Measurements from ENCODE around the gene TTC7B. TPM values are rescaled to one million over a fixed set of nuclear protein-coding genes. Genes with fewer than 3 reads are reported as not detected.

TTC7B gene
- total and polyA plus RNA-seq, 9 of the 15 experiments (the other 6 are each of a cell fraction or from before 2014, with no cell fraction given) = 2.2 to 77.2 (median 36.7) TPM

- Histone ChIP-seq H3K4me3 (no peak overlapping the region), H3K4me2 (ENCODE audit: insufficient read depth, low read length) (no peak overlapping the region), H3K36me3 (ENCODE audit: control insufficient read depth, insufficient read depth, low read length) (peaks cover 19% of the 10 kb centered on the region; the same call in 2 of the 3 replicates), H3K79me2 (ENCODE audit: control insufficient read depth, insufficient read depth, low read length) (no peaks in the 10 kb centered on the region), H3K9me1 (ENCODE audit: control insufficient read depth, insufficient read depth, low read length) (no peaks in the 10 kb centered on the region), H4K20me1 (replicated peaks; ENCODE audit: control insufficient read depth, insufficient read depth, low read length) (0 out of 2 replicates have a peak, but pooled peaks cover 11% of the 10 kb centered on the region), H3K27me3 (ENCODE audit: control insufficient read depth in 2 of 2, insufficient read depth in 2 of 2, low read length in 2 of 2) (no peaks in the 10 kb centered on the region), H3K9me3 (replicated peaks; ENCODE audit: control insufficient read depth, insufficient read depth, low read depth, low read length) (no peaks in the 10 kb centered on the region), H2AFZ (ENCODE audit: low read depth, low read length) (no peak overlapping the region), H3K27ac (ENCODE audit: extremely low read depth, low read depth, low read length) (no peak overlapping the region), H3K4me1 (replicated peaks in 1 of 2; ENCODE audit: control insufficient read depth in 2 of 2, insufficient read depth in 2 of 2, low read length in 2 of 2) (peaks cover 15 to 16% of the 10 kb centered on the region in 2 experiments; a peak in 4 of 5 replicates), H3K9ac (ENCODE audit: insufficient read depth in 1 of 2, low read depth in 2 of 2, low read length in 2 of 2) (no peak overlapping the region)
- POLR2A ChIA-PET = interaction anchor here (0.9 kb wide), 1 partner anchor 9 kb away, joined by 3 read pairs; no protein-coding TSS in a partner anchor
- no peak for DNase-seq (ENCODE audit: extremely low read depth in 1 of 4, low spot score in 3 of 4)
- no TSS peak for BruUV-seq (replicated peaks)
- in situ Hi-C loops (cut with MboI) = no loop called here
- no peak for FAIRE-seq
- no peak for TF ChIP-seq CTCF (IDR thresholded peaks at IDR 0.05 in 2 of 3, conservative IDR thresholded peaks at IDR 0.05 in 1 of 3; ENCODE audit: insufficient read depth in 2 of 3, low read depth in 1 of 3, low read length in 3 of 3)
- no peak for TF ChIP-seq ZNF696 (CRISPR knock-in tag; conservative IDR thresholded peaks at IDR 0.05)
- no peak for TF ChIP-seq ZNF76 (CRISPR knock-in tag; IDR thresholded peaks at IDR 0.05; ENCODE audit: borderline replicate concordance)
- TF ChIP-seq CEBPG (CRISPR knock-in tag; IDR thresholded peaks at IDR 0.05) = no peak
- TF ChIP-seq CEBPG (tag; conservative IDR thresholded peaks at IDR 0.05 in 1 of 2, IDR thresholded peaks at IDR 0.05 in 1 of 2) = no peak
- 89% methylated on average over 9 of the region's 9 CpGs for WGBS (ENCODE audit: insufficient coverage, low coverage, missing lambda C conversion rate)
- CTCF ChIA-PET (ENCODE audit: low intra/inter-chr PET ratio) = no interaction called here
- no peak for ATAC-seq
- intact Hi-C loops (cut with micrococcal nuclease) = no loop called here
These were observed 246.4 kb downstream of the TTC7B start for GRCh38 chr14:90569606-90570387.

All from K562 (cell line).